Lower leg skin (tissue), 3 donors: ENCODE measurements around the gene RASSF9.

Experiments used
- POLR2A ChIP-seq, 2 donors: fragments of 450-650 bp; IDR thresholded peaks; one replicate each; pipeline ENCODE4 v1.6.1; 2016 to 2017; ENCODE audit warnings: antibody characterized with exemption in 2 of 2, mild to moderate bottlenecking in 1 of 2, moderate library complexity in 1 of 2
- TF ChIP-seq, protein P1 (sequence below), 3 donors: fragments of 450-650 bp; IDR thresholded peaks; one replicate each; pipeline ENCODE4 v1.5.1; 2016; ENCODE audit warnings: antibody characterized with exemption in 3 of 3, mild to moderate bottlenecking in 3 of 3, moderate library complexity in 2 of 3

DNA sequence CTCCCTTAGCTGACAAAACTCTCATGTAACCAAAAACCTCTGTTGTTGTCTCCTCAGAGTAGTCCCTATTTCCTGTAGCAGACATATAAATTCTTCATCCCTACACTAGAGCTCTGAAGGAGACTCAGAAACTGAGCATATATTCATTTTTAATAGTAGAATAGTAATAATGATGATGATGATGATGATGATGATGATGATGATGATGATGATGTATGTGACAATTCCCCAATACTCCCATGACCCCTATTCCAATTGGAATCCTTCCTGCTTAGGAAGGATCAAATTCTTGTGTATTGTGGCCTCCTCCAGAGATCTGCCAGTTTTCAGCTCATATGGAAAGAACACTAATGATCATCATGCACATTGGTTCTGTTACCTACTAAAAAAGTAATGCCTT is 26.7 kb downstream of the RASSF9 start:
- TF ChIP-seq, protein P1, sequence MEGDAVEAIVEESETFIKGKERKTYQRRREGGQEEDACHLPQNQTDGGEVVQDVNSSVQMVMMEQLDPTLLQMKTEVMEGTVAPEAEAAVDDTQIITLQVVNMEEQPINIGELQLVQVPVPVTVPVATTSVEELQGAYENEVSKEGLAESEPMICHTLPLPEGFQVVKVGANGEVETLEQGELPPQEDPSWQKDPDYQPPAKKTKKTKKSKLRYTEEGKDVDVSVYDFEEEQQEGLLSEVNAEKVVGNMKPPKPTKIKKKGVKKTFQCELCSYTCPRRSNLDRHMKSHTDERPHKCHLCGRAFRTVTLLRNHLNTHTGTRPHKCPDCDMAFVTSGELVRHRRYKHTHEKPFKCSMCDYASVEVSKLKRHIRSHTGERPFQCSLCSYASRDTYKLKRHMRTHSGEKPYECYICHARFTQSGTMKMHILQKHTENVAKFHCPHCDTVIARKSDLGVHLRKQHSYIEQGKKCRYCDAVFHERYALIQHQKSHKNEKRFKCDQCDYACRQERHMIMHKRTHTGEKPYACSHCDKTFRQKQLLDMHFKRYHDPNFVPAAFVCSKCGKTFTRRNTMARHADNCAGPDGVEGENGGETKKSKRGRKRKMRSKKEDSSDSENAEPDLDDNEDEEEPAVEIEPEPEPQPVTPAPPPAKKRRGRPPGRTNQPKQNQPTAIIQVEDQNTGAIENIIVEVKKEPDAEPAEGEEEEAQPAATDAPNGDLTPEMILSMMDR (IDR thresholded peaks at IDR 0.05): no peak
- TF ChIP-seq POLR2A (IDR thresholded peaks at IDR 0.05): no peak
